Suppressor macrophage treated with lipopolysaccharide for 4 hours (primary cell): ENCODE results near the gene STX16.

ENCODE experiments used
- DNase-seq: peaks from one replicate; pipeline ENCODE4 v3.0.0-alpha.2; 2020

STX16 gene

GRCh38 chr20:58699623-58700107, 48.6 kb downstream of the STX16 start:
- no peak for DNase-seq

- DNase-seq = no peak
These were observed 49.2 kb downstream of the STX16 start for GRCh38 chr20:58700121-58700821.

- DNase-seq = no peak
These were observed 49.7 kb downstream of the STX16 start for GRCh38 chr20:58700823-58701222.

- DNase-seq = no peak
These were observed 50.5 kb downstream of the STX16 start for GRCh38 chr20:58701431-58702160.

- no peak for DNase-seq
These were observed 51.1 kb downstream of the STX16 start for GRCh38 chr20:58702161-58702510.

GRCh38 chr20:58702859-58703648, 52.0 kb downstream of the STX16 start:
- no peak for DNase-seq

GRCh38 chr20:58703765-58704371, 52.8 kb downstream of the STX16 start:
- no peak for DNase-seq

GRCh38 chr20:58705208-58705926, 54.3 kb downstream of the STX16 start:
- DNase-seq = no peak

- DNase-seq = no peak
These were observed 55.2 kb downstream of the STX16 start for GRCh38 chr20:58706150-58706892.

- DNase-seq = no peak
These were observed 56.0 kb downstream of the STX16 start for GRCh38 chr20:58706975-58707681.

- no peak for DNase-seq
These were observed 56.7 kb downstream of the STX16 start for GRCh38 chr20:58707770-58708169.

- DNase-seq = no peak
These were observed 57.3 kb downstream of the STX16 start for GRCh38 chr20:58708246-58708931.

- no peak for DNase-seq
These were observed 58.1 kb downstream of the STX16 start for GRCh38 chr20:58709013-58709702.

- DNase-seq = no peak
These were observed 58.6 kb downstream of the STX16 start for GRCh38 chr20:58709703-58710039.

GRCh38 chr20:58710481-58711265, 59.6 kb downstream of the STX16 start:
- DNase-seq = no peak

GRCh38 chr20:58711266-58712051, 60.4 kb downstream of the STX16 start:
- no peak for DNase-seq

GRCh38 chr20:58712151-58712791, 61.2 kb downstream of the STX16 start:
- DNase-seq = no peak
